Left ventricle myocardium inferior (tissue), 1 donor: ENCODE data around the gene HHIPL1. TPM values are rescaled to one million over a fixed set of nuclear protein-coding genes. Genes with fewer than 3 reads are reported as not detected.

Experiments used
- DNase-seq: peaks from one replicate; pipeline ENCODE4 v3.0.0-alpha.2; 2020
- H3K27ac ChIP-seq: fragments of 200-600 bp; replicated peaks from 2 replicates; pipeline ENCODE4 v1.8.0; 2021
- H3K27me3 ChIP-seq: fragments of 200-600 bp; 2 replicates; pipeline ENCODE4 v1.8.0; 2021; ENCODE audit warnings: low read depth
- H3K36me3 ChIP-seq: fragments of 200-600 bp; 2 replicates; pipeline ENCODE4 v1.8.0; 2021
- H3K4me1 ChIP-seq: fragments of 200-600 bp; 2 replicates; pipeline ENCODE4 v1.8.0; 2021
- H3K4me3 ChIP-seq: fragments of 200-600 bp; 2 replicates; pipeline ENCODE4 v1.8.0; 2021; ENCODE audit warnings: mild to moderate bottlenecking, moderate library complexity
- H3K9me3 ChIP-seq: fragments of 200-600 bp; replicated peaks from 2 replicates; pipeline ENCODE4 v1.8.0; 2021
- intact Hi-C: fragments of 100-400 bp; cut with micrococcal nuclease; formaldehyde crosslinking; loops from one replicate; pipeline ENCODE4 v1.11.0; 2022
- total RNA-seq: library from RNA; stranded (reverse); fragmentation: NEBNext Ultra II Directional; extraction: Animal tissue kit (Norgen Biotek cat#: 25700); gene quantifications from one replicate; pipeline ENCODE4 v1.2.1, GENCODE V29; 2021
- TF ChIP-seq, protein P1 (sequence below): fragments of 200-600 bp; IDR thresholded peaks from 2 replicates; pipeline ENCODE4 v1.8.0; 2021; ENCODE audit warnings: antibody characterized with exemption, mild to moderate bottlenecking, borderline replicate concordance
- donor health status: DM: no; HTN: yes; CAD: no; lungs with severe emphysema.

HHIPL1 gene
- total RNA-seq, 1 donor from 2014 or later: 1.2 TPM

DNA sequence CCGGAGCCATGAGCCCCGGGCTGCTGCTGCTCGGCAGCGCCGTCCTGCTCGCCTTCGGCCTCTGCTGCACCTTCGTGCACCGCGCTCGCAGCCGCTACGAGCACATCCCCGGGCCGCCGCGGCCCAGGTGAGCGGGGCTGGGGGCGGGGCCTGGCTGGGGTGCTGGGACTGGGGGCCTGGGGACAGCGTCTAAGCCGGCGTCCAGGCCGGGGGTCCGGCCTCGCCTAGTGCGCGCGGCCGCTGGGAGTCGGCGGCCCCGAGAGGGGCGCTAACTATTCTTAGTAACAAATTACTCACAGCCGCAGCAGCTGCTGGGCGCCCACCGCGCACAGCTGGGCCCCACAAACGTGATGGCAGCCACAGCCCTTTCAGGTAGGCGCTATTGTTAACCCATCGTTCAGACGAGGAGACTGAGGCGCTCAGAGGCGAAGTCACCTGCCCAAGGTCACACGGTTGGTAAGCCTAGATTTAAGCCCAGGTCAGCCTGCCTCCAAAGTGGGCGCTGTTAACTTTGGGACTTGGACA, 39.5 kb downstream of the HHIPL1 start:
- intact Hi-C loops: no loop called here
- no peak for DNase-seq
- Histone ChIP-seq H3K27ac (peak overlapping the region; percentile 84), H3K27me3 (no peaks in the 10 kb centered on the region), H3K9me3 (no peaks in the 10 kb centered on the region), H3K4me1 (peaks cover 16% of the 10 kb centered on the region), H3K36me3 (no peaks in the 10 kb centered on the region), H3K4me3 (peak overlapping the region; percentile 79)
- TF ChIP-seq, protein P1, sequence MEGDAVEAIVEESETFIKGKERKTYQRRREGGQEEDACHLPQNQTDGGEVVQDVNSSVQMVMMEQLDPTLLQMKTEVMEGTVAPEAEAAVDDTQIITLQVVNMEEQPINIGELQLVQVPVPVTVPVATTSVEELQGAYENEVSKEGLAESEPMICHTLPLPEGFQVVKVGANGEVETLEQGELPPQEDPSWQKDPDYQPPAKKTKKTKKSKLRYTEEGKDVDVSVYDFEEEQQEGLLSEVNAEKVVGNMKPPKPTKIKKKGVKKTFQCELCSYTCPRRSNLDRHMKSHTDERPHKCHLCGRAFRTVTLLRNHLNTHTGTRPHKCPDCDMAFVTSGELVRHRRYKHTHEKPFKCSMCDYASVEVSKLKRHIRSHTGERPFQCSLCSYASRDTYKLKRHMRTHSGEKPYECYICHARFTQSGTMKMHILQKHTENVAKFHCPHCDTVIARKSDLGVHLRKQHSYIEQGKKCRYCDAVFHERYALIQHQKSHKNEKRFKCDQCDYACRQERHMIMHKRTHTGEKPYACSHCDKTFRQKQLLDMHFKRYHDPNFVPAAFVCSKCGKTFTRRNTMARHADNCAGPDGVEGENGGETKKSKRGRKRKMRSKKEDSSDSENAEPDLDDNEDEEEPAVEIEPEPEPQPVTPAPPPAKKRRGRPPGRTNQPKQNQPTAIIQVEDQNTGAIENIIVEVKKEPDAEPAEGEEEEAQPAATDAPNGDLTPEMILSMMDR: no peak

DNA sequence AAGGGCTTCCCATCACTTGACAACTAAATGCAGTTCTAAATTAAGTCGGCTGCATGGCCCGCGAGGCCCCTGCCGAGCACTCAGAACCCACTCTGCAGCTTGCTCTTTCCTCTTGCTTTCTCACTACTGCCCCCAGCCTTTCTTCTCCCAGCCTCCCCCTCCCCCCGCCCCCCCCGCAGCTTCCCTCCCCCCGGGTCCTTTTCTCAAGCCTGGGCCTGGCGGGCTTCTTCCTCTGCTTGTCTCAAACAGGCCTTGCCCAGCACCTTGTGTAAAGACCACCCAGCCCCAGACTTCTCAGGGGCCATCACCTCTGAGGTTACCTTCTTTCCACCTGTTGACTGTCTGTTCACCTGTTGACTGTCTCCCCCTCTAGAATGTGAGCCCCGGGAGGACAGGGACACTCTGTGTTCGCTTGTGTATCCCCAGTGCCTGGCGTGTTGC, 40.2 kb downstream of the HHIPL1 start:
- no peak overlapping the region for H3K27ac ChIP-seq
- TF ChIP-seq, protein P1: no peak
- no peak overlapping the region for H3K4me3 ChIP-seq
- H3K4me1 ChIP-seq: peaks cover 16% of the 10 kb centered on the region
- no peaks in the 10 kb centered on the region for H3K36me3 ChIP-seq
- no peaks in the 10 kb centered on the region for H3K9me3 ChIP-seq
- intact Hi-C loops: no loop called here
- DNase-seq: no peak
- H3K27me3 ChIP-seq: no peaks in the 10 kb centered on the region

- peaks cover 16% of the 10 kb centered on the region for H3K4me1 ChIP-seq
- intact Hi-C loops: no loop called here
- no peaks in the 10 kb centered on the region for H3K27me3 ChIP-seq
These were observed 40.7 kb downstream of the HHIPL1 start for GRCh38 chr14:99685596-99685995.

DNA sequence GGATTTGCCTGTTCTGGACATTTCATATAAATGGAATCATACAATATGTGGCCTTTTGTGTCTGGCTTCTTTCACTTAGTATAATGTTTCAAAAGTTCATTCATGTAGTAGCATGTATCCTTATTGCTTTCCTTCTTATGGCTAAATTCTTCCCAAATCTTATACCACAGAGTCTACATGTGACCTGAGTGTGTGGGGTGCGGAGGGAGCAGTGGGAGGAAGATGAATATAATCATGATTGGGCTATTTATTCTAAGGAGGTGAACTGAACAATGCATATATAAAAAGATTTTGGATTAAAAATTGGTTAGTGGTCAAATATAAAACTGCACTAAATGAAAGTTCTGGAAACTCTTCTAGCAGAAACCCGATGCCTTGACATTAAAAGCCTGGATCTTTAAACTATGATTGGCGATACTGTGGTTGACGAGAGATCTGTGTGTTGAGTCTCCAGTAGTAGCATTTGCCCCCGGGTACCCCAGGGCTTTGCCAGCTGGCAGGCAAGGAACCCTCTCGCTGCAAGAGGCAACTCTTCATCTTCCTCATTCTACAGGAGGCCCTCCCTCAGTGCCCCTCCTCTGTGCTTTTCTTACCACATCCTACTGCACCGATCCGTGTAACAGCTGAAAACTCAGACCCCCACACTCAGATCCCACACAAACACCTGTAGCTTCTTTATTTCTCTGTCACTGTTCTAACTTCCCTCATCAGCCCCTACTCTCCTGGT, 41.8 kb downstream of the HHIPL1 start:
- H3K27me3 ChIP-seq: no peaks in the 10 kb centered on the region
- H3K9me3 ChIP-seq: no peaks in the 10 kb centered on the region
- intact Hi-C loops: no loop called here
- no peak for DNase-seq
- no peak overlapping the region for H3K4me3 ChIP-seq
- H3K36me3 ChIP-seq: no peaks in the 10 kb centered on the region
- TF ChIP-seq, protein P1: no peak
- H3K27ac ChIP-seq: no peak overlapping the region
- peaks cover 16% of the 10 kb centered on the region for H3K4me1 ChIP-seq

More at GRCh38 chr14:99685596-99685995, 40.7 kb downstream of the HHIPL1 start:
- Histone ChIP-seq H3K36me3 (no peaks in the 10 kb centered on the region), H3K9me3 (no peaks in the 10 kb centered on the region), H3K4me3 (no peak overlapping the region), H3K27ac (no peak overlapping the region)
- no peak for DNase-seq
- TF ChIP-seq, protein P1: no peak

GRCh38 chr14:99687284-99688209, 42.6 kb downstream of the HHIPL1 start:
- H3K27me3 ChIP-seq: no peaks in the 10 kb centered on the region

More at GRCh38 chr14:99687284-99688209, 42.6 kb downstream of the HHIPL1 start:
- Histone ChIP-seq H3K36me3 (no peaks in the 10 kb centered on the region), H3K9me3 (no peaks in the 10 kb centered on the region), H3K4me1 (peaks cover 16% of the 10 kb centered on the region), H3K4me3 (no peak overlapping the region), H3K27ac (no peak overlapping the region)
- TF ChIP-seq, protein P1: peak; percentile 61
- no peak for DNase-seq
- intact Hi-C loops: no loop called here
